Measurements from ENCODE around the gene MIPEP. TPM values are rescaled to one million over a fixed set of nuclear protein-coding genes. Genes with fewer than 3 reads are reported as not detected.

The MIPEP gene
- total and polyA plus RNA-seq, 12 donors, result 13.9 to 28.6 (median 20.7) TPM

GRCh38 chr13:23743278-23744076 is 145.7 kb downstream of the MIPEP start:
- Histone ChIP-seq H3K27me3 (no peaks in the 10 kb centered on the region), H3K27ac (no peak overlapping the region), H3K9me3 (replicated peaks in 1 of 3) (no peaks in the 10 kb centered on the region), H3K36me3 (replicated peaks in 1 of 2) (no peaks in the 10 kb centered on the region), H3K4me1 (replicated peaks in 1 of 2) (no peaks in the 10 kb centered on the region), H3K4me3 (no peak overlapping the region)
- DNase-seq, result no peak
- WGBS, 4 donors, result 87 to 90% (median 88%) methylated on average over 8 of the region's 8 CpGs
- intact Hi-C loops (cut with DNase I), result no loop called here
- TF ChIP-seq POLR2A (IDR thresholded peaks at IDR 0.05), result no peak
- TF ChIP-seq CTCF (IDR thresholded peaks at IDR 0.05), result no peak

- TF ChIP-seq CTCF (IDR thresholded peaks at IDR 0.05) (peak in 3 of 6 experiments; percentile 17 to 43 (median 39)), POLR2A (IDR thresholded peaks at IDR 0.05) (no peak)
- no peaks in the 10 kb centered on the region for H3K4me1 ChIP-seq (replicated peaks in 1 of 2)
- H3K9me3 ChIP-seq (replicated peaks in 1 of 3), result no peaks in the 10 kb centered on the region
- no peak overlapping the region for H3K27ac ChIP-seq
- WGBS, 4 donors, result 61 to 67% (median 62%) methylated on average over 4 of the region's 4 CpGs
- no peaks in the 10 kb centered on the region for H3K36me3 ChIP-seq (replicated peaks in 1 of 2)
- no peaks in the 10 kb centered on the region for H3K27me3 ChIP-seq
- intact Hi-C loops (cut with DNase I), result no loop called here
- no peak overlapping the region for H3K4me3 ChIP-seq
- DNase-seq, result no peak
Measured at GRCh38 chr13:23741879-23742510, 147.2 kb downstream of the MIPEP start.

GRCh38 chr13:23740002-23740401 is 149.2 kb downstream of the MIPEP start:
- 92 to 95% (median 93%) methylated on average over 4 of the region's 4 CpGs for WGBS, 4 donors
- DNase-seq, result no peak
- Histone ChIP-seq H3K4me3 (no peak overlapping the region), H3K27me3 (no peaks in the 10 kb centered on the region), H3K9me3 (replicated peaks in 1 of 3) (no peaks in the 10 kb centered on the region), H3K36me3 (replicated peaks in 1 of 2) (no peaks in the 10 kb centered on the region), H3K4me1 (replicated peaks in 1 of 2) (no peaks in the 10 kb centered on the region), H3K27ac (no peak overlapping the region)
- TF ChIP-seq POLR2A (IDR thresholded peaks at IDR 0.05) (no peak), CTCF (IDR thresholded peaks at IDR 0.05) (no peak)
- intact Hi-C loops (cut with DNase I), result no loop called here

- no peaks in the 10 kb centered on the region for H3K4me1 ChIP-seq (replicated peaks in 1 of 2)
- no peaks in the 10 kb centered on the region for H3K9me3 ChIP-seq (replicated peaks in 1 of 3)
- TF ChIP-seq POLR2A (IDR thresholded peaks at IDR 0.05) (no peak), CTCF (IDR thresholded peaks at IDR 0.05) (no peak)
- intact Hi-C loops (cut with DNase I), result no loop called here
- DNase-seq, result no peak
- no peaks in the 10 kb centered on the region for H3K27me3 ChIP-seq
- WGBS, 4 donors, result 70 to 89% (median 83%) methylated on average over 3 of the region's 3 CpGs
- H3K4me3 ChIP-seq, result no peak overlapping the region
- H3K36me3 ChIP-seq (replicated peaks in 1 of 2), result no peaks in the 10 kb centered on the region
- H3K27ac ChIP-seq, result no peak overlapping the region
Measured at GRCh38 chr13:23739596-23739995, 149.6 kb downstream of the MIPEP start.

All from adrenal gland (tissue), 12 donors.